Endothelial cell of umbilical vein (primary cell): ENCODE data around the gene S100Z. TPM values are rescaled to one million over a fixed set of nuclear protein-coding genes. Genes with fewer than 3 reads are reported as not detected.

ENCODE experiments used
- BruUV-seq: library from RNA; stranded (reverse); fragments of 400-500 nt; replicated peaks from 2 replicates; lab custom pipeline; 2021; lab: Mats Ljungman, UMichigan
- CTCF ChIA-PET: fragments of 300-600, 350-600 bp; sonication (Branson Sonifier 250); formaldehyde crosslinking; loops from one replicate; lab custom pipeline; 2021; ENCODE audit warnings: antibody characterized with exemption, inconsistent platforms; lab: Charles Lee
- POLR2A ChIA-PET: fragments of 300-600, 350-600 bp; sonication (Branson Sonifier 250); formaldehyde crosslinking; loops from one replicate; lab custom pipeline; 2021; ENCODE audit warnings: antibody characterized with exemption, inconsistent platforms; lab: Charles Lee
- DNase-seq: peaks from one replicate; pipeline ENCODE4 v3.0.0-alpha.2; 2011; ENCODE audit warnings: low read depth, low spot score
- FAIRE-seq: peaks from 2 replicates; lab custom pipeline; 2011; peaks lifted over from hg19 to GRCh38; lab: Jason Lieb, UNC
- H2AFZ ChIP-seq: 2 replicates; pipeline ENCODE4 v1.6.0; 2012; ENCODE audit warnings: low read depth, low read length, control low read depth, inconsistent platforms
- H3K27ac ChIP-seq: 2 replicates; pipeline ENCODE4 v1.5.1; 2011; ENCODE audit warnings: low read depth, mild to moderate bottlenecking, control low read depth, low read length, moderate library complexity; ENCODE audit not compliant: insufficient read depth
- H3K27me3 ChIP-seq, 2 experiments: 2 replicates each; pipeline versions ENCODE4 v1.6.0 to v1.6.1; 2011; ENCODE audit warnings: low read length in 2 of 2, mixed read lengths in 1 of 2; ENCODE audit not compliant: control insufficient read depth in 2 of 2, insufficient read depth in 2 of 2
- H3K36me3 ChIP-seq, 2 experiments: 2 replicates in 1 of 2; 3 replicates in 1 of 2; pipeline ENCODE4 v1.5.1; 2011; ENCODE audit warnings: low read length in 2 of 2, mild to moderate bottlenecking in 1 of 2, moderate library complexity in 1 of 2; ENCODE audit not compliant: control insufficient read depth in 2 of 2, insufficient read depth in 2 of 2; ENCODE audit errors: extremely low read depth in 1 of 2
- H3K4me1 ChIP-seq: 3 replicates; pipeline ENCODE4 v1.5.1; 2011; ENCODE audit warnings: mild to moderate bottlenecking, low read length; ENCODE audit not compliant: control insufficient read depth, insufficient read depth; ENCODE audit errors: extremely low read depth
- H3K4me2 ChIP-seq: 2 replicates; pipeline ENCODE4 v1.6.1; 2011; ENCODE audit warnings: low read length, control low read depth, mixed read lengths; ENCODE audit not compliant: insufficient read depth
- H3K4me3 ChIP-seq, 3 experiments: fragments of 200-600 bp in 1 of 3; sonication (generic), shearing (Covaris generic) in 1 of 3; replicated peaks in 1 of 3; 2 replicates each; pipeline ENCODE4 v1.5.1; 2011 to 2016; ENCODE audit warnings: control low read depth in 3 of 3, low read length in 3 of 3, mild to moderate bottlenecking in 2 of 3, inconsistent platforms in 1 of 3, low read depth in 1 of 3, moderate library complexity in 1 of 3; ENCODE audit not compliant: insufficient read depth in 1 of 3
- H3K79me2 ChIP-seq: 2 replicates; pipeline ENCODE4 v1.6.0; 2012; ENCODE audit warnings: low read length, inconsistent platforms; ENCODE audit not compliant: control insufficient read depth, insufficient read depth
- H3K9ac ChIP-seq: replicated peaks from 2 replicates; pipeline ENCODE3; 2011; ENCODE audit warnings: low read length, control low read depth; ENCODE audit not compliant: insufficient read depth; ENCODE audit errors: extremely low read depth
- H3K9me1 ChIP-seq: replicated peaks from 3 replicates; pipeline ENCODE4 v1.6.0; 2011; ENCODE audit warnings: mild to moderate bottlenecking, low read length; ENCODE audit not compliant: control insufficient read depth, insufficient read depth; ENCODE audit errors: extremely low read depth
- H3K9me3 ChIP-seq: replicated peaks from 2 replicates; pipeline ENCODE4 v1.5.1; 2012; ENCODE audit warnings: low read length, inconsistent platforms; ENCODE audit not compliant: control insufficient read depth, insufficient read depth
- H4K20me1 ChIP-seq: replicated peaks from 2 replicates; pipeline ENCODE3; 2011; ENCODE audit warnings: mild to moderate bottlenecking, low read length; ENCODE audit not compliant: control insufficient read depth, insufficient read depth; ENCODE audit errors: extremely low read depth
- CTCF ChIP-seq, 2 donors: IDR thresholded peaks; 1 replicate in 1 of 2; 2 replicates in 1 of 2; pipeline ENCODE4 v1.5.1; 2011; ENCODE audit warnings: low read length in 2 of 2, mild to moderate bottlenecking in 2 of 2, moderate library complexity in 2 of 2, control low read depth in 1 of 2, inconsistent platforms in 1 of 2, low read depth in 1 of 2; ENCODE audit not compliant: insufficient read depth in 1 of 2; ENCODE audit errors: extremely low read depth in 1 of 2
- EZH2 ChIP-seq: IDR thresholded peaks from 2 replicates; pipeline ENCODE4 v1.6.1; 2012; ENCODE audit warnings: borderline replicate concordance, low read depth, mild to moderate bottlenecking, moderate library complexity, low read length, inconsistent platforms; ENCODE audit not compliant: severe bottlenecking
- FOS ChIP-seq: IDR thresholded peaks from 2 replicates; pipeline ENCODE4 v1.6.1; 2011; ENCODE audit warnings: mild to moderate bottlenecking, low read length, moderate library complexity, borderline replicate concordance; ENCODE audit not compliant: insufficient read depth
- GATA2 ChIP-seq: IDR thresholded peaks from 2 replicates; pipeline ENCODE4 v1.7.0; 2011; ENCODE audit warnings: low read depth, mild to moderate bottlenecking, moderate library complexity, mixed read lengths, low read length; ENCODE audit not compliant: insufficient read length, insufficient read depth
- JUN ChIP-seq: IDR thresholded peaks from 2 replicates; pipeline ENCODE4 v1.6.1; 2011; ENCODE audit warnings: borderline replicate concordance, low read depth; ENCODE audit not compliant: insufficient read length, insufficient read depth
- POLR2A ChIP-seq: IDR thresholded peaks from 2 replicates; pipeline ENCODE4 v1.6.1; 2012; ENCODE audit warnings: low read depth, mild to moderate bottlenecking, control low read depth, low read length
- POLR2AphosphoS5 ChIP-seq: IDR thresholded peaks from 2 replicates; pipeline ENCODE4 v1.6.1; 2012; ENCODE audit warnings: low read depth, mild to moderate bottlenecking, control low read depth, low read length, moderate library complexity; ENCODE audit not compliant: insufficient read depth
- dilution Hi-C: fragments of 300-500 bp; cut with MboI; formaldehyde crosslinking; loops from one replicate; pipeline ENCODE4 v1.15.0; 2019; ENCODE audit warnings: low sequenced_read_pairs; ENCODE audit not compliant: extremely low pct_ligation_motif_present
- intact Hi-C: fragments of 100-400 bp; cut with micrococcal nuclease; formaldehyde crosslinking; loops from one replicate; pipeline ENCODE4 v1.10.0; 2022
- polyA plus RNA-seq, 4 experiments: library from polyadenylated mRNA; depleted of rRNA in 3 of 4; stranded (reverse) in 3 of 4; unstranded in 1 of 4; fragments of >200 nt; gene quantifications; 2 replicates each; pipeline versions ENCODE4 v1.2.1 to v1.2.3, GENCODE V29; 2011 to 2012; ENCODE audit warnings: missing spikeins in 1 of 4
- total RNA-seq: library from RNA; stranded (reverse); gene quantifications from 2 replicates; pipeline ENCODE4 v1.2.3, GENCODE V29; 2021
- TF ChIP-seq, protein P1 (sequence below): IDR thresholded peaks from 2 replicates; pipeline ENCODE4 v1.6.1; 2011; ENCODE audit not compliant: insufficient read depth, insufficient read length

S100Z gene
- total and polyA plus RNA-seq, 2 donors (not counting 3 experiments of a cell fraction or from before 2014, with no cell fraction given): not detected

GRCh38 chr5:76808141-76808691 lies 41.6 kb upstream of the S100Z start:
- dilution Hi-C loops (loop anchor here (25.0 kb wide), 1 partner anchor 121 kb away; no protein-coding TSS in a partner anchor), intact Hi-C loops (no loop called here)
- FAIRE-seq (no peak), DNase-seq (no peak)
- Histone ChIP-seq H3K4me2 (peak overlapping the region; percentile 21), H3K27me3 (no peaks in the 10 kb centered on the region), H4K20me1 (no peaks in the 10 kb centered on the region), H3K9me3 (no peaks in the 10 kb centered on the region), H3K36me3 (no peaks in the 10 kb centered on the region), H3K27ac (peak overlapping the region; percentile 83), H3K9ac (no peak overlapping the region), H2AFZ (peak overlapping the region; percentile 67), H3K4me3 (no peak overlapping the region), H3K79me2 (no peaks in the 10 kb centered on the region), H3K9me1 (no peaks in the 10 kb centered on the region), H3K4me1 (peaks cover 30% of the 10 kb centered on the region)
- TF ChIP-seq GATA2: no peak
- no peak for TF ChIP-seq CTCF (IDR thresholded peaks at IDR 0.05; ENCODE audit: extremely low read depth in 1 of 2, insufficient read depth in 1 of 2, low read depth in 1 of 2, low read length in 2 of 2)
- TF ChIP-seq FOS: no peak
- no peak for TF ChIP-seq EZH2
- TF ChIP-seq POLR2AphosphoS5: no peak
- TF ChIP-seq, protein P1, sequence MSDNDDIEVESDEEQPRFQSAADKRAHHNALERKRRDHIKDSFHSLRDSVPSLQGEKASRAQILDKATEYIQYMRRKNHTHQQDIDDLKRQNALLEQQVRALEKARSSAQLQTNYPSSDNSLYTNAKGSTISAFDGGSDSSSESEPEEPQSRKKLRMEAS: no peak
- no peak for TF ChIP-seq JUN
- TF ChIP-seq POLR2A: no peak
- ChIA-PET CTCF (interaction anchor here (1.2 to 4.4 kb wide), 7 partner anchors 10 to 206 kb away, joined by 3 to 52 read pairs (median 8); partner anchors contain the start of gene F2RL1), POLR2A (interaction anchor here (2.4 kb wide), 1 partner anchor 18 kb away, joined by 9 read pairs; no protein-coding TSS in a partner anchor)
- BruUV-seq: no TSS peak
